Measurements from ENCODE around the gene PRADC1.
"Not testable (repeated sequence)": the region's sequence is repeated elsewhere in the genome, so short reads cannot be mapped to it uniquely, and the experiment has no call there.

The PRADC1 gene

GRCh38 chr2:73233154-73233931 lies at the start of gene PRADC1:
TSS of gene PRADC1 (minus strand) at chr2:73233239. CDS start at chr2:73233160, 79 bp downstream.
- DNase-seq: peak; percentile 98

GRCh38 chr2:73281244-73281643 lies 48.2 kb upstream of the PRADC1 start:
- no peak for DNase-seq

DNA sequence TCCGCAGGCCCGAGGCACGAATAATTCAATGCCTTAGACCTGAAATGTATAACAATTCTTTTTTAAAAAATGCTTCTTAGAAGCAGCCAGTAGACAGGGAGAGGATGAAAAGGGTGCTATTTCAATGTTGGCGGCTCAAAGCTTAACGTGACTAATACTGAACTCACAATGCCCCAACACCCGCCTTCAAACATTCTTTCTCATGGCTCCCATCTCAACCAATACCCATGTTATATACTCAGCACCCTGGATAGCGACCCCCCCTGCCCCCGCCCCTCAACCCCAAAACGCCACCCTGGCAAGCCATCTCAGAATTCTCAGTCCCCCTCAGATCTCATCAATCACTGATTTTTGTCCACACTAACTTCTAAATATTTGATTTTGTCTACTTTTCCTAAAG lies 46.8 kb upstream of the PRADC1 start:
- DNase-seq: no peak

DNA sequence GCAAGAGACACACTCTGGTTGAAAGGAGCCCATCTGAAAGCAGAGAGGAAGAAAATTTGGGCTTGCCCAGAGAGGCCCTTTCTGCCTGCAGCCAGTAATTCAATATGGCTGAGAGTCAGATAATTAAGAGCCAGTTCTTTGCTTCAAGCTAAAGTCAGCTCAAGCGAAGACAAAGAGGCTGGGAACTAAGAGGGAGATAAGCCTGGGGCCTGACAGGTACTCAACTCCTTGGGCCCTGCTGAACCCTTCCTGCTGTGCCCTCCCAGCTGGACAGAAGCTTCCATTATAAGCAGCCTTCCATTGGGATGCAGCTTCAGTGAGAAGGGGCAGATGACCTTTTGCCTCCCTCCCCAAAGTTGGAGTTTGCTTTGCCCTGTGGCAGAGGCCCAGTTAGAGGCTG lies 39.2 kb upstream of the PRADC1 start:
- no peak for DNase-seq

DNA sequence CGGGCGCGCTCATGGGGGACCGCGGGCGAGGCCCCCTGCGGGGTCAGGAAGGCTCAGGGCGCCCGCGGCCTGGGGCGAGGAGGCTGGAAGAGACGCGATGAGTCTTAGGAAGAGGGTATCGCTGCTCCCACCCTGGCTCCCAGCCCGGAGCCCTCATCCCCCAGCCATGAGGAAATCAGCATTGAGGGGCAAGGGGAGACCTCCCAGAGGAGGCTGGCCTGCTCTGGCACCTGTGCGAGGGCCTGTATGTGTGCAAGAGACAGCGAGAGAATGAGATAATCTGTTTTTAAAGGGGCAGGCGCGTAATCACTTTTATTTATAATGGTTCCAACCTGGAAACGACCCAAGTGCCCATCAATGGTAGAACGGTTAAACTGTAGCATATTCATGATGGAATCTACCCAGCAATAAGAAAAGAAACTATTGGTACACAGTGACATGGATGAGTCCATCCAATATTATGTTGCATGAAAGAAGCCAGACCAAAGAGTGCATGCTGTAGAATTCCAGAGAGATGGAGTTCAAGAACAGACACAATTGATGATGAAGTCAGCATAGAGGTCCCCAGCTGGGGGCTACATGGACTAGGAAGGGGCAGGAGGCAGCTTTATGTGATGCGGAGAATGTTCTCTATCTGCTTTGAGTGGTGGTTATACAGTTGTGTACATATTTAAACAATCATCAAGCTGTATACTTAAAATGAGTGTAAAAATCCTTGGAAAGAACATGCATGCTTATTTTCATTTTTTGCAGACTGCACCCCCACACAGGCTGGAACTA lies 36.8 kb upstream of the PRADC1 start:
- DNase-seq: no peak

DNA sequence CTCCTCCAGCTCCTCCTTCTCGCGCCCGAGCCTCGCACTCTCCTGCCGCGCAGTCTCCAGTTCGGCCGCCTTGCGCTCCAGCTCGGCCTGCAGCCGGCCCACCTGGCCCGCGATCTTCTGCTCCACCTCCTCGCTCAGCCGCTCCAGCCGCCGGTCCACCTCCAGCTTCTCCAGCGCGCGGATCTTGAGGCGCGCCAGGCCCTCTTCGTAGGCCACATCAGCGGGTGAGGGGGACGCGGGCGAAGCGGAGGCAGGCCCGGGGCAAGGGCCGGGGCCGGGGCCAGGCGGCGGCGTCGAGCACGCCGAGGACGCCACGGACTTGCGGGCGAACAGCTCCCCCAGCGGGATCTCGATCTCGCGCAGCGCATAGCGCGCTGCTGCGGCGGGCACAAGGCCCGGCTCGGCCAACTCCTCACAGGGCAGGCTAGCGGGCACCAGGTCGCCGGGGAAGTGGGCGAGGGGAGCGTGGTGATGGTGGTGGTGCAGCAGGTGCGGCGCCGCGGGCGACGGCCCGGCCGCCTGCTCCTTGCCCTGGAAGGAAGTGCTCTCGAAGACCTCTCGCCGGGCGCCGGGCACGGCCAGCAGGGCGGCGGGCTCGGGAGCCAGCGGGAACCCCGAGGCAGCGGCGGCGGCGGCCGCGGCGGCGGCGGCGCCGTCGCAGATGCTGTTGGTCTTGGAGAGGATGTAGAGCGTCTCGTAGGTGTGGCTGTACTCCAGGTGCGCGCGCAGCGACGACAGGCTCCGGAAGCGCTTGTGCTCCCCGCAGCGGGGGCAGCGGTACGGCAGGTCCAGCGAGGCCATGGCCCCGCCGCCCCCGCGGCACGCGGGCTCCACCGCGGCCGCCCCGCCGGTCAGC lies 36.0 kb upstream of the PRADC1 start:
- DNase-seq: peak; percentile 82

GRCh38 chr2:73268366-73268829 lies 35.4 kb upstream of the PRADC1 start:
- no peak for DNase-seq

DNA sequence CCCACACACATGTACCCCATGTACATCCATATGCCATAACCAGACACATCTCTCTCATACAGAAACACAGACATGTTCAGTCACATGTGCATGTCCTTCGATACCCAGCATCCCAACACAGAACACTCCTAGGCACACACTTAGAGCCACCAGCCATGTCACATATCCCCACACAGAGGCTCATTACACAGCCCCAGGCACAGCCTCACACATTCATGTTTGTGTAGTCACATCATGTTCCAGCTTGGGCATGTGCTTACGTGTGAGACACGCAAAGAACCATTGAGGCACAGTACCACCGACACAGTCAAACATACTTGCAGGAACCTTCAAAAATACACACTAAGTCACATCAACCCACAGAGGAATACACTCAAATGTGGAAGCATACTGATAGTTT lies 34.0 kb upstream of the PRADC1 start:
- DNase-seq: no peak

- no peak for DNase-seq
These were observed 33.2 kb upstream of the PRADC1 start for GRCh38 chr2:73266061-73266901.

DNA sequence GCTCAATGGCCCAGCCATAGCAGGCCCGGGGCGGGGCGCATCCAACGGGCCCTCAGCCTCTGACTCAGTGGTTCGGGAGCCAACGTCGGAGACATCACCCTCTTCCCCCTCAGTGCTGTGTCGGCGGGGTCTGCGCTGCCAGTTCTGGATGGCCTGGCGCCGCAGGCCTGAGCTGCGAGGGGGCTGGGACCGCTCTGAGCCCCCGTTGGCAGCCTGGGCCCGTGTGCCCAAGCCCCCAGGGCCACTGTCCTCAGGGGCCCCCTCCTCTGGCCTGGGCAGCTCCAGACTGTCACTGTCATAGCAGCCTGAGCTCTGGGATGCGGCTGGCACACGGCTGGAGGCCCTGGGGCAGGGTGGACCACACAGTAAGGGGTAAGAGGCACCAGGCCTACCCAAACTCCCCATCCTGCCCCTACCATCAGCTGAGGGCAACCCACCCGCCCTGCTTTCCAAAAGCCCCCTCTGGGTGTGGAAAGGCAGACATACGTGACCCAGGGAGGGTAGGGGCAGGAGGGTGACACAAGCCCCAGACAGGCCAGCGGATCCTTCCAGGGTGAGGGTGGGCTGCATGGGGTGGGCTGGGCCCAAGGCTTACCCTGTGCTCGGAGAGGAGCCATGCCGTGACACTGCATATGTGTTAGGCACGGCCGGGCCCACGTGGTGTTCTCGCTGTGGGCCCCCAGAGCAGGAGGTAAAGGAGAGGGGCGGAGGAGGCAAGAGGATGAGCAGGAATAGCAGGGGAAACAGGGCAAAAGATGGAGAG lies 32.4 kb upstream of the PRADC1 start:
- no peak for DNase-seq

DNA sequence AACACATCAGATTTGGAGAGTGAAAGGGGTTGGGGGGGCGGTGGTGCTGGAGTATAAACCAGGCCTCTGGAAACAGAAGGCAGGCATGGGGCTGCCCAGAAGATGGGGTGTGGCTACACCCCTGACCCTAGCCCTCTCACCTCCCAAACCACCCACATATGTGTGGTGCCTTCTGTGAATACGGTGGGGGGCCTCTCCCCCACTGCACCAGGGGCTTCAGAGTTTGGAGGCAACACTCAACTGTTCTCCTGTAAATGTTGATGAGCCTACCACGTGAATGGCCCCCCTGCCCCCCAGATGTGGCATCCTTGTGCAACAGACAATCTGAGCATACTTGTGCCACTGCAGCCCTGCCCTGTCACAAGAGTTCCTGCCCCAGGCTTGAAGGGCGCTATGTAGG lies 31.7 kb upstream of the PRADC1 start:
- DNase-seq: no peak

- DNase-seq: no peak
These were observed 31.2 kb upstream of the PRADC1 start for GRCh38 chr2:73264332-73264606.

GRCh38 chr2:73263540-73264331 lies 30.7 kb upstream of the PRADC1 start:
- DNase-seq: no peak

DNA sequence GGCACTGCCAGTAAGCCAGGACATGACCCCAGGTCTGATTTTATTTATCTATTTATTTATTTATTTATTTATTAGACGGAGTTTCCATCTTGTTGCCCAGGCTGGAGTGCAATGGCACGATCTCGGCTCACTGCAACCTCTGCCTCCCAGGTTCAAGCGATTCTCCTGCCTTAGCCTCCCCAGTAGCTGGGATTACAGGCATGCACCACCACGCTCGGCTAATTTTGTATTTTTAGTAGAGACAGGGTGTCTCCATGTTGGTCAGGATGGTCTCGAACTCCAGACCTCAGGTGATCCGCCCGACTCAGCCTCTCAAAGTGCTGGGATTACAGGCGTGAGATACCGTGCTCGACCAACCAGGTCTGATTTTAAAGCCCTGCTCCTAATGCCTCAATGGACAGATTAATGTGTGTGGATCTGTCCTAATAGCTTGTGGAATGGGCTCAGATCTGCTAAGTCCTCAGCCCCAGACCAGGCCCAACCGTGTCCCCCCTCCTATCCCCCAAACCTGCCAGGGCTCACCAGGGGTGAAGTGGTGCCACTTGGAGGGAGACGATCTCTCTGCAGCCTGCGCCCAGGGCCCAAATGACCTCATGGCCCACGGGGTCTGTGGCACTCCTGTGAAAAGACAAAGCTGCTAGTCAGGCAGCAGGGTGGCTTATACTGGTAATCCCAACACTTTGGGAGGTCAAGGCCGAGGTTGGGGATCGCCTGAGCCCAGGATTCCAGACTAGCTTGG lies 29.8 kb upstream of the PRADC1 start:
- DNase-seq: not testable (repeated sequence)

DNA sequence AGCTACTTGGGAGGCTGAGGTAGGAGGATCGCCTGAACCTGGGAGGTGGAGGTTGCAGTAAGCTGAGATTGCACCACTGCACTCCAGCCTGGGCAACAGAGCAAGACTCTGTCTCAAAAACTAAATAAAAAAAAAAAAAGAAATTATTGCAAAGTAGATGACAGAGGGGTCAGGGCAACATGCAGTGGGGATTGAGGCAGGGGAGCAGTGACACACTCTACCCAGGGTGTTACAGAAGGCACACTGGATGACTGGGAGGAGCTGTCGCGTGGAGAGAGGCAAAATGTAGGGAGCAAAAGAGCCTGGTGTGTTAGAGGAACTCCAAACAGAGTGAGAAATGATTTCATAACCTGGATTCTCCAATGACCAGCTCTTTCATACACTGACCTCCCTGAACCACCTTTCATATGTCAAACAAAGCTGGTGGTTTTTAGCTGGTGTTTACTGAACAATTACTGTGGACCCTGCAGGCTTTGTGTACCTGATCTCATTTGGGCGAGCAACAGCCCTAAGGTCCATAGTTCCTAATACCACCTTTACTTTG lies 29.1 kb upstream of the PRADC1 start:
- no peak for DNase-seq

- DNase-seq: no peak
These were observed 27.4 kb upstream of the PRADC1 start for GRCh38 chr2:73260338-73260984.

- DNase-seq: no peak
These were observed 26.8 kb upstream of the PRADC1 start for GRCh38 chr2:73259704-73260337.

GRCh38 chr2:73259276-73259675 lies 26.2 kb upstream of the PRADC1 start:
- DNase-seq: no peak

DNA sequence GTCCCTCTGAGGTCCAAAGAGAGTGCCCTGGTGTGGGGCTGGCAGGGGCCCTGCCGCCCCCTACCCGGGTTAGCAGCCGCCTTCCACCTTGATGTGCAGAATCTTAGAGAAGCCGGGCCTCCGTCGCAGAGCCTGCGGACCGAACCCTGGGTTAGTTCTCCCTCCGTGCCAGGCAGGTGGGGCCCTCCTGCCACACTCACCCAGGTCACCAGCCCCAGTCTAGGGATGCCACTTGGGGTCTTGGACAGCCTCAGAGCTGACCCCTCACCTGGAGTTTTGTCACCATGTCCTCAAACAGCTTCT lies 25.8 kb upstream of the PRADC1 start:
- DNase-seq: no peak

All from activated CD4-positive, alpha-beta T cell treated with anti-CD3 and anti-CD28 coated beads, Interleukin-2, Interleukin-6, amounts not matched to agents 100 ng/mL and 50 ng/mL, durations not matched to agents 16 hours and 8 hours (primary cell).